WTC11 (cell line): ENCODE data around the gene EML6. TPM values are rescaled to one million over a fixed set of nuclear protein-coding genes. Genes with fewer than 3 reads are reported as not detected.

Source experiments
- ATAC-seq: fragments of 200-7000 bp; cut with Tn5 transposase; 2 replicates; pipeline ENCODE4 v1.10.0; 2021; ENCODE audit warnings: mild to moderate bottlenecking, moderate library complexity
- CTCF ChIA-PET: fragments of 300-600 bp; sonication (Branson Sonifier 250); formaldehyde crosslinking; loops from one replicate; lab custom pipeline; 2021; ENCODE audit warnings: antibody characterized with exemption; lab: Charles Lee
- POLR2A ChIA-PET: fragments of 350-600 bp; sonication (Branson Sonifier 250); formaldehyde crosslinking; loops from one replicate; lab custom pipeline; 2021; ENCODE audit warnings: antibody characterized with exemption; lab: Charles Lee
- DNase-seq: peaks from one replicate; pipeline ENCODE4 v3.0.0; 2021; ENCODE audit warnings: low spot score
- H3K27ac Mint-ChIP-seq: 2 replicates; pipeline ENCODE4 v1.8.0; 2021; ENCODE audit warnings: mixed read lengths
- H3K27me3 Mint-ChIP-seq: 2 replicates; pipeline ENCODE4 v1.8.0; 2021; ENCODE audit warnings: low read depth, mild to moderate bottlenecking, moderate library complexity, mixed read lengths
- H3K36me3 Mint-ChIP-seq: 2 replicates; pipeline ENCODE4 v1.8.0; 2021; ENCODE audit warnings: mixed read lengths
- H3K4me1 Mint-ChIP-seq: 2 replicates; pipeline ENCODE4 v1.8.0; 2022; ENCODE audit warnings: mixed read lengths
- H3K4me3 Mint-ChIP-seq: 2 replicates; pipeline ENCODE4 v1.8.0; 2021; ENCODE audit warnings: mild to moderate bottlenecking, moderate library complexity, mixed read lengths
- H3K9me3 Mint-ChIP-seq: 2 replicates; pipeline ENCODE4 v1.8.0; 2021; ENCODE audit warnings: mixed read lengths
- AFF4 ChIP-seq: sonication (generic); formaldehyde crosslinking; IDR thresholded peaks from 2 replicates; pipeline ENCODE4 v1.8.1; 2023; ENCODE audit warnings: mild to moderate bottlenecking, missing genetic modification reagents, borderline replicate concordance
- E2F5 ChIP-seq: sonication (generic); formaldehyde crosslinking; IDR thresholded peaks from 2 replicates; pipeline ENCODE4 v1.8.1; 2022; ENCODE audit warnings: mild to moderate bottlenecking, moderate library complexity, missing genetic modification reagents
- EMX1 ChIP-seq: fragments of 250-450 bp; sonication (Bioruptor Pico); IDR thresholded peaks from 2 replicates; pipeline ENCODE4 v1.8.0; 2021; ENCODE audit warnings: mild to moderate bottlenecking
- HMGXB4 ChIP-seq: sonication (generic); formaldehyde crosslinking; IDR thresholded peaks from 2 replicates; pipeline ENCODE4 v1.8.1; 2023; ENCODE audit warnings: mild to moderate bottlenecking, moderate library complexity, missing genetic modification reagents
- NR2C2 ChIP-seq: sonication (generic); formaldehyde crosslinking; IDR thresholded peaks from 2 replicates; pipeline ENCODE4 v1.8.0; 2022; ENCODE audit warnings: mild to moderate bottlenecking, missing genetic modification reagents
- PRRX2 ChIP-seq: fragments of 250-450 bp; sonication (Bioruptor Pico); IDR thresholded peaks from 2 replicates; pipeline ENCODE4 v1.8.0; 2021; ENCODE audit warnings: mild to moderate bottlenecking
- SMAD4 ChIP-seq: sonication (generic); formaldehyde crosslinking; IDR thresholded peaks from 2 replicates; pipeline ENCODE4 v1.8.0; 2022; ENCODE audit warnings: mild to moderate bottlenecking, missing genetic modification reagents
- SP1 ChIP-seq: sonication (generic); formaldehyde crosslinking; conservative IDR thresholded peaks from 2 replicates; pipeline ENCODE4 v1.8.1; 2022; ENCODE audit warnings: missing genetic modification reagents
- STAT6 ChIP-seq: sonication (generic); formaldehyde crosslinking; conservative IDR thresholded peaks from 2 replicates; pipeline ENCODE4 v1.8.1; 2023; ENCODE audit warnings: mild to moderate bottlenecking, low read depth, missing genetic modification reagents, moderate library complexity
- TEAD1 ChIP-seq: sonication (generic); formaldehyde crosslinking; IDR thresholded peaks from 2 replicates; pipeline ENCODE4 v1.8.0; 2022; ENCODE audit warnings: mild to moderate bottlenecking, missing genetic modification reagents
- ZMAT4 ChIP-seq: fragments of 250-450 bp; sonication (Bioruptor Pico); IDR thresholded peaks from 2 replicates; pipeline ENCODE4 v1.9.0; 2021; ENCODE audit warnings: mild to moderate bottlenecking
- ZNF121 ChIP-seq: sonication (generic); formaldehyde crosslinking; IDR thresholded peaks from 2 replicates; pipeline ENCODE4 v1.8.0; 2023; ENCODE audit warnings: missing genetic modification reagents
- ZNF416 ChIP-seq: fragments of 250-450 bp; sonication (Bioruptor Pico); IDR thresholded peaks from 2 replicates; pipeline ENCODE4 v1.9.0; 2021; ENCODE audit warnings: mild to moderate bottlenecking, inconsistent platforms
- ZNF671 ChIP-seq: fragments of 250-450 bp; sonication (Bioruptor Pico); IDR thresholded peaks from 2 replicates; pipeline ENCODE4 v1.8.0; 2021; ENCODE audit warnings: mild to moderate bottlenecking
- total RNA-seq: library from RNA; stranded (reverse); gene quantifications from 3 replicates; pipeline ENCODE4 v1.2.3, GENCODE V29; 2021
- TF ChIP-seq, protein P1 (sequence below): sonication (generic); formaldehyde crosslinking; IDR thresholded peaks from 2 replicates; pipeline ENCODE4 v1.8.1; 2023; ENCODE audit warnings: mild to moderate bottlenecking, missing genetic modification reagents, moderate library complexity
- TF ChIP-seq, protein P2 (sequence below): sonication (generic); formaldehyde crosslinking; IDR thresholded peaks from 2 replicates; pipeline ENCODE4 v1.8.0; 2022; ENCODE audit warnings: mild to moderate bottlenecking, missing genetic modification reagents

The EML6 gene
- total RNA-seq, 1 experiment from 2014 or later, result 2.1 TPM

- H3K36me3 Mint-ChIP-seq, result no peaks in the 10 kb centered on the region
- peaks cover 7% of the 10 kb centered on the region; the same call in 1 of the 2 replicates for H3K9me3 Mint-ChIP-seq
- POLR2A ChIA-PET, result no interaction called here
- TF ChIP-seq SP1 (no peak), STAT6 (CRISPR knock-in tag) (no peak), ZNF671 (CRISPR knock-in tag) (no peak), AFF4 (no peak), E2F5 (CRISPR knock-in tag) (no peak), NR2C2 (CRISPR knock-in tag) (no peak), TEAD1 (CRISPR knock-in tag) (no peak), ZMAT4 (CRISPR knock-in tag) (no peak), HMGXB4 (CRISPR knock-in tag) (no peak), EMX1 (CRISPR knock-in tag) (no peak), PRRX2 (no peak), ZNF416 (CRISPR knock-in tag) (no peak), ZNF121 (CRISPR knock-in tag) (no peak), SMAD4 (CRISPR knock-in tag) (no peak)
- TF ChIP-seq, protein P1, sequence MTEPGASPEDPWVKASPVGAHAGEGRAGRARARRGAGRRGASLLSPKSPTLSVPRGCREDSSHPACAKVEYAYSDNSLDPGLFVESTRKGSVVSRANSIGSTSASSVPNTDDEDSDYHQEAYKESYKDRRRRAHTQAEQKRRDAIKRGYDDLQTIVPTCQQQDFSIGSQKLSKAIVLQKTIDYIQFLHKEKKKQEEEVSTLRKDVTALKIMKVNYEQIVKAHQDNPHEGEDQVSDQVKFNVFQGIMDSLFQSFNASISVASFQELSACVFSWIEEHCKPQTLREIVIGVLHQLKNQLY, result no peak
- TF ChIP-seq, protein P2, sequence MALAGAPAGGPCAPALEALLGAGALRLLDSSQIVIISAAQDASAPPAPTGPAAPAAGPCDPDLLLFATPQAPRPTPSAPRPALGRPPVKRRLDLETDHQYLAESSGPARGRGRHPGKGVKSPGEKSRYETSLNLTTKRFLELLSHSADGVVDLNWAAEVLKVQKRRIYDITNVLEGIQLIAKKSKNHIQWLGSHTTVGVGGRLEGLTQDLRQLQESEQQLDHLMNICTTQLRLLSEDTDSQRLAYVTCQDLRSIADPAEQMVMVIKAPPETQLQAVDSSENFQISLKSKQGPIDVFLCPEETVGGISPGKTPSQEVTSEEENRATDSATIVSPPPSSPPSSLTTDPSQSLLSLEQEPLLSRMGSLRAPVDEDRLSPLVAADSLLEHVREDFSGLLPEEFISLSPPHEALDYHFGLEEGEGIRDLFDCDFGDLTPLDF (CRISPR knock-in tag), result no peak
- no peak overlapping the region for H3K27ac Mint-ChIP-seq
- no peak for ATAC-seq
- CTCF ChIA-PET, result no interaction called here
- DNase-seq, result no peak
- H3K27me3 Mint-ChIP-seq, result no peaks in the 10 kb centered on the region
- H3K4me3 Mint-ChIP-seq, result no peak overlapping the region
- H3K4me1 Mint-ChIP-seq, result peaks cover 4% of the 10 kb centered on the region; the same call in 1 of the 2 replicates
These were observed 130.3 kb downstream of the EML6 start for GRCh38 chr2:54853616-54854310.
